Effector memory CD4-positive, alpha-beta T cell (primary cell): ENCODE results near the gene AR.

Experiments used
- DNase-seq, 3 donors: peaks; one replicate each; pipeline ENCODE4 v3.0.0-alpha.2; 2020
- H3K27ac ChIP-seq: 2 replicates; pipeline ENCODE4 v1.7.0; 2013; ENCODE audit warnings: mild to moderate bottlenecking, low read length, moderate library complexity; ENCODE audit not compliant: insufficient read depth, poor library complexity, severe bottlenecking
- H3K27me3 ChIP-seq: replicated peaks from 2 replicates; pipeline ENCODE4 v1.7.0; 2013; ENCODE audit warnings: mild to moderate bottlenecking, low read length; ENCODE audit not compliant: insufficient read depth, control insufficient read depth, poor library complexity, severe bottlenecking
- H3K36me3 ChIP-seq: 2 replicates; pipeline ENCODE4 v1.7.0; 2013; ENCODE audit warnings: mild to moderate bottlenecking, low read length, moderate library complexity; ENCODE audit not compliant: control insufficient read depth, insufficient read depth
- H3K4me1 ChIP-seq: 2 replicates; pipeline ENCODE4 v1.7.0; 2013; ENCODE audit warnings: low read length, mild to moderate bottlenecking; ENCODE audit not compliant: control insufficient read depth, insufficient read depth, poor library complexity, severe bottlenecking
- H3K4me3 ChIP-seq: 2 replicates; pipeline ENCODE4 v1.7.0; 2013; ENCODE audit warnings: low read length, low read depth, mild to moderate bottlenecking; ENCODE audit not compliant: insufficient read depth, poor library complexity, severe bottlenecking
- H3K9me3 ChIP-seq: 2 replicates; pipeline ENCODE4 v1.7.0; 2013; ENCODE audit warnings: mild to moderate bottlenecking, low read length, moderate library complexity; ENCODE audit not compliant: control insufficient read depth
- total RNA-seq, 3 donors: gene quantifications; one replicate each; lab custom pipeline; 2026; lab: John Stamatoyannopoulos, UW

AR gene
- total RNA-seq: 0.35 to 0.58 (median 0.52) reads per million in 3 donors

GRCh38 chrX:67543818-67544217 lies at the start of gene AR:
Gene AR (plus strand): TSS chrX:67544021. CDS start chrX:67545147, 1,126 bp downstream.
- Histone ChIP-seq H3K36me3 (no peaks in the 10 kb centered on the region), H3K9me3 (no peaks in the 10 kb centered on the region), H3K4me1 (no peaks in the 10 kb centered on the region), H3K4me3 (no peak within 1 kb of the TSS), H3K27ac (no peak within 1 kb of the TSS), H3K27me3 (no peaks in the 10 kb centered on the region)
- no peak for DNase-seq

- H3K4me1 ChIP-seq: no peaks in the 10 kb centered on the region
- H3K4me3 ChIP-seq: no peak overlapping the region
- no peaks in the 10 kb centered on the region for H3K9me3 ChIP-seq
- DNase-seq: no peak
- H3K27me3 ChIP-seq: no peaks in the 10 kb centered on the region
- no peaks in the 10 kb centered on the region for H3K36me3 ChIP-seq
- H3K27ac ChIP-seq: no peak overlapping the region
Observed at GRCh38 chrX:67500617-67501016, 43.2 kb upstream of the AR start.

- Histone ChIP-seq H3K36me3 (no peaks in the 10 kb centered on the region), H3K27ac (no peak overlapping the region), H3K27me3 (no peaks in the 10 kb centered on the region), H3K9me3 (no peaks in the 10 kb centered on the region), H3K4me3 (no peak overlapping the region), H3K4me1 (no peaks in the 10 kb centered on the region)
- no peak for DNase-seq
Observed at GRCh38 chrX:67503004-67503403, 40.8 kb upstream of the AR start.

- Histone ChIP-seq H3K36me3 (no peaks in the 10 kb centered on the region), H3K4me3 (no peak overlapping the region), H3K27ac (no peak overlapping the region), H3K27me3 (no peaks in the 10 kb centered on the region), H3K9me3 (no peaks in the 10 kb centered on the region), H3K4me1 (no peaks in the 10 kb centered on the region)
- no peak for DNase-seq
Observed at GRCh38 chrX:67503453-67503852, 40.4 kb upstream of the AR start.

- no peaks in the 10 kb centered on the region for H3K9me3 ChIP-seq
- no peak overlapping the region for H3K27ac ChIP-seq
- DNase-seq: no peak
- no peaks in the 10 kb centered on the region for H3K4me1 ChIP-seq
- H3K4me3 ChIP-seq: no peak overlapping the region
- no peaks in the 10 kb centered on the region for H3K27me3 ChIP-seq
- no peaks in the 10 kb centered on the region for H3K36me3 ChIP-seq
Observed at GRCh38 chrX:67520671-67521070, 23.1 kb upstream of the AR start.

GRCh38 chrX:67523002-67523681 lies 20.7 kb upstream of the AR start:
- no peak overlapping the region for H3K4me3 ChIP-seq
- H3K4me1 ChIP-seq: no peaks in the 10 kb centered on the region
- no peak overlapping the region for H3K27ac ChIP-seq
- no peaks in the 10 kb centered on the region for H3K27me3 ChIP-seq
- no peak for DNase-seq
- H3K36me3 ChIP-seq: no peaks in the 10 kb centered on the region
- no peaks in the 10 kb centered on the region for H3K9me3 ChIP-seq

GRCh38 chrX:67523932-67524331 lies 19.9 kb upstream of the AR start:
- H3K27ac ChIP-seq: no peak overlapping the region
- H3K9me3 ChIP-seq: no peaks in the 10 kb centered on the region
- H3K36me3 ChIP-seq: no peaks in the 10 kb centered on the region
- H3K27me3 ChIP-seq: no peaks in the 10 kb centered on the region
- no peaks in the 10 kb centered on the region for H3K4me1 ChIP-seq
- H3K4me3 ChIP-seq: no peak overlapping the region
- no peak for DNase-seq

GRCh38 chrX:67524428-67524827 lies 19.4 kb upstream of the AR start:
- Histone ChIP-seq H3K4me1 (no peaks in the 10 kb centered on the region), H3K4me3 (no peak overlapping the region), H3K27ac (no peak overlapping the region), H3K27me3 (no peaks in the 10 kb centered on the region), H3K36me3 (no peaks in the 10 kb centered on the region), H3K9me3 (no peaks in the 10 kb centered on the region)
- DNase-seq: no peak

- no peak for DNase-seq
- Histone ChIP-seq H3K36me3 (no peaks in the 10 kb centered on the region), H3K27me3 (no peaks in the 10 kb centered on the region), H3K4me1 (no peaks in the 10 kb centered on the region), H3K4me3 (no peak overlapping the region), H3K27ac (no peak overlapping the region), H3K9me3 (no peaks in the 10 kb centered on the region)
Observed at GRCh38 chrX:67524950-67525691, 18.7 kb upstream of the AR start.

- Histone ChIP-seq H3K4me3 (no peak overlapping the region), H3K27me3 (no peaks in the 10 kb centered on the region), H3K4me1 (no peaks in the 10 kb centered on the region), H3K36me3 (no peaks in the 10 kb centered on the region), H3K27ac (no peak overlapping the region), H3K9me3 (no peaks in the 10 kb centered on the region)
- no peak for DNase-seq
Observed at GRCh38 chrX:67536564-67536963, 7.3 kb upstream of the AR start.
